ENCODE data around the gene TMEM94. TPM values are rescaled to one million over a fixed set of nuclear protein-coding genes. Genes with fewer than 3 reads are reported as not detected.
A peak's percentile ranks its signal among the peaks of the same experiment; 100 is the strongest.

The TMEM94 gene
- total RNA-seq, 2 experiments from 2014 or later = 81.9 to 84.8 TPM

GRCh38 chr17:75478508-75478907 lies 22.1 kb downstream of the TMEM94 start:
- H3K27ac Mint-ChIP-seq = no peak overlapping the region
- no peak overlapping the region for H3K4me3 Mint-ChIP-seq
- POLR2A ChIA-PET = no interaction called here
- CTCF ChIA-PET = no interaction called here
- H3K9me3 Mint-ChIP-seq (ENCODE audit: insufficient read depth) = no peaks in the 10 kb centered on the region
- no peaks in the 10 kb centered on the region for H3K27me3 Mint-ChIP-seq (ENCODE audit: low read depth)
- DNase-seq = no peak
- peaks cover 4% of the 10 kb centered on the region for H3K4me1 Mint-ChIP-seq (ENCODE audit: low read depth)
- H3K36me3 Mint-ChIP-seq (ENCODE audit: low read depth) = peaks cover 7% of the 10 kb centered on the region
- no peak for ATAC-seq

DNA sequence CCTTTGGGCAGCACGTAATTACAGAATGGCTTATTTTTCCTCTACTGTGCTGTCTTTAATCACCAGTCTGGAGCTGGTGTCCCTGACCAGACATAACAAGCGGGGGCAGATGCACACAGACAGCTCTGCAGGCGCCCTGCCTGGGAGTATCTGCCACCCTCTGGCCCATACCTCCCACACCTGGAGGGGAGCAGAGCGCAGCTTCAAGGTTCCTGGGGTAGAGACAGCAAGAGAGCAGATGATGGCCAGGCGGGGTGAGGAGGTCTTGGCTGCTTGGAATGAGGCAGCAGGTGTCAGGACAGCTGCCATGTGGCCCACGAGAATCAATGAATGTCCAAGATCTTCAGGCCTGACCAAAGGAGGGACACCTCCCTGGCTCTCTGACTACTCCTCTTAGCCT lies 23.8 kb downstream of the TMEM94 start:
- ChIA-PET POLR2A (interaction anchor here (1.5 kb wide), 1 partner anchor 24 kb away, joined by 5 read pairs; the partner anchor contains the start of gene TMEM94), CTCF (no interaction called here)
- peaks cover 5% of the 10 kb centered on the region for H3K4me1 Mint-ChIP-seq (ENCODE audit: low read depth)
- H3K27ac Mint-ChIP-seq = no peak overlapping the region
- peaks cover 9% of the 10 kb centered on the region for H3K36me3 Mint-ChIP-seq (ENCODE audit: low read depth)
- no peaks in the 10 kb centered on the region for H3K9me3 Mint-ChIP-seq (ENCODE audit: insufficient read depth)
- H3K4me3 Mint-ChIP-seq = no peak overlapping the region
- DNase-seq = no peak
- ATAC-seq = no peak
- H3K27me3 Mint-ChIP-seq (ENCODE audit: low read depth) = no peaks in the 10 kb centered on the region

DNA sequence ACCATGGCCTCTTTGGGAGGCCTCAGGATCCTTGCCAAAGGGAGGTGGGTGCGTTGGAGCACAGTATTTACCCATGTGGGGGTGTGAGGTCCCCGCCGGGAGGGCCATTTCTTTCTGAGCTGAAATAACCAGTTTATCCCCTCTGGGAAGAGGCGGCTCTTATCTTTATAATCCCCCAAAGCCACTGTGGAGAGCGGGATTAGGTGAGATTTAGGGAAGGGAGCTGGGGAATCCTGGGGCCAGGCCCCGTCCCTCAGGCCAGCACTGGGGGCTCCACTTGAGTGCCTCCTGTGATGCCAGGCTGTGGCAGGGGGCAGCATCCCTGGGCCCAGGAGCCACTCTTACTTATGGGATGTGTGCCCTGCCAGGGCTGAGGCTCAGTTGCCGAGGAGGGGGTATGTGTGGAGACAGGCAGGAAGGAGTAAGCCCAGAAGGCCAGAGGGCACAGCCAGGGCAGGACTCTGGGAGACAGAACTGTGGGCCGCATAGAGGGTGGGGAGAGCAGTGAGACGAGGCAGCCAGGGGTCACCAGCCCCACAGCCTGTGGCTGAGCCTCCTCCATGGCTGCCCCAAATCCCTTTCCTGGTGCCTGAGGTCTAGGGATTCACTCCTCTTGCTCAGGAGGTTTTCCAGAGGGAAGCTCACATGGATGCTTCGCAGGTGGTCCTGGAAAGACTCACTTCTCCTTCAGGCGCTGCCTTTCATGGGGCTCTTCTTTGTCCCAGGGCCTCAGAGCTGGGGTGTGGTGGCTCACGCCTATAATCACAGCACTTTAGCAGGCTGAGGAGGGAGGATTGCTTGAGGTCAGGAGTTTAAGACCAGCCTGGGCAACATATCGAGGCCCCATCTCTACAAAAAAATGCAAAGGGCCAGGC lies 25.0 kb downstream of the TMEM94 start:
- peaks cover 8% of the 10 kb centered on the region for H3K4me1 Mint-ChIP-seq (ENCODE audit: low read depth)

DNA sequence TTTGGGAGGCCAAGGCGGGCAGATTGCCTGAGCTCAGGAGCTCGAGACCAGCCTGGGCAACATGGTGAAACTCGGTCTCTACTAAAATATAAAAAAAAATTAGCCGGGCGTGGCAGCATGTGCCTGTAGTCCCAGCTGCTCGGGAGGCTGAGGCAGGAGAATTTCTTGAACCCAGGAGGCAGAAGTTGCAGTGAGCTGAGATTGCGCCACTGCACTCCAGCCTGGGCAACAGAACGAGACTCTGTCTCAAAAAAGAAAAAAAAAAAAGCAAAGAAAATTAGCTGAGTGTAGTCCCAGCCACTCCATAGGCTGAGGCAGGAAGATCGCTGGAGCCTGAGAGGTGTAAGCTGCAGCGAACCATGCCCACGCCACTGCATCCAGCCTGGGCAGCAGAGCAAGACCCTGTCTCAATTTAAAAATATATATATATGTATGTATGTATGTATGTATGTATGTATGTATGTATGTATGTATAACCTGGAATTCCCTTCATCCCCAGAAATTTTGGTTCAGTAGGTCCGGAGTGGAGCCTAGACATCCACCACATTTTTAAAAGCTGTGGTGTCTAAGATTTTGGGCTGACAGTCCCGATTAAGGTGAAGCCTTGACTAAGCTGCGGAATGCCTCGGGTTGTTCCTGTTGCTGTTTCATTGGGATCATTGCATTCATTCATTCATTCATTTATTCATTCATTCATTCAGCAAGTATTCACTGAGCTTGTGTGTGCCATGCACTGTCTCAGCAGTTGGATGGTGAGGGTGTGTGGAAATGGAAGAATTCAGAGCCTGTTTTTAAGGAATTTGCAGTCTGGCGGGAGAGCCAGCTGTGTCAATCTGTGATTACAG lies 25.9 kb downstream of the TMEM94 start:
- ChIA-PET CTCF (interaction anchor here (0.9 to 1.1 kb wide), 2 partner anchors 34 to 119 kb away, joined by 3 read pairs; partner anchors contain the start of gene TSEN54), POLR2A (no interaction called here)
- no peaks in the 10 kb centered on the region for H3K27me3 Mint-ChIP-seq (ENCODE audit: low read depth)
- H3K27ac Mint-ChIP-seq = no peak overlapping the region
- no peak overlapping the region for H3K4me3 Mint-ChIP-seq
- DNase-seq (no peak), ATAC-seq (no peak)
- peaks cover 17% of the 10 kb centered on the region for H3K4me1 Mint-ChIP-seq (ENCODE audit: low read depth)
- no peaks in the 10 kb centered on the region for H3K9me3 Mint-ChIP-seq (ENCODE audit: insufficient read depth)
- H3K36me3 Mint-ChIP-seq (ENCODE audit: low read depth) = peaks cover 20% of the 10 kb centered on the region

More for the DNA sequence above, 25.0 kb downstream of the TMEM94 start:
- Mint-ChIP-seq H3K27ac (peak overlapping the region; percentile 12), H3K36me3 (ENCODE audit: low read depth) (peaks cover 13% of the 10 kb centered on the region), H3K27me3 (ENCODE audit: low read depth) (no peaks in the 10 kb centered on the region), H3K9me3 (ENCODE audit: insufficient read depth) (no peaks in the 10 kb centered on the region), H3K4me3 (no peak overlapping the region)
- no peak for DNase-seq
- CTCF ChIA-PET = no interaction called here
- no peak for ATAC-seq
- POLR2A ChIA-PET = interaction anchor here (0.6 to 1.5 kb wide), 2 partner anchors 25 to 102 kb away, joined by 3 to 5 read pairs; partner anchors contain the start of gene TMEM94

GRCh38 chr17:75485688-75486087 lies 29.3 kb downstream of the TMEM94 start:
- Mint-ChIP-seq H3K27me3 (ENCODE audit: low read depth) (no peaks in the 10 kb centered on the region), H3K4me1 (ENCODE audit: low read depth) (peaks cover 31% of the 10 kb centered on the region), H3K36me3 (ENCODE audit: low read depth) (peaks cover 20% of the 10 kb centered on the region), H3K4me3 (no peak overlapping the region), H3K9me3 (ENCODE audit: insufficient read depth) (no peaks in the 10 kb centered on the region), H3K27ac (peak overlapping the region; percentile 98)
- POLR2A ChIA-PET = no interaction called here
- ATAC-seq (no peak), DNase-seq (no peak)
- CTCF ChIA-PET = no interaction called here

DNA sequence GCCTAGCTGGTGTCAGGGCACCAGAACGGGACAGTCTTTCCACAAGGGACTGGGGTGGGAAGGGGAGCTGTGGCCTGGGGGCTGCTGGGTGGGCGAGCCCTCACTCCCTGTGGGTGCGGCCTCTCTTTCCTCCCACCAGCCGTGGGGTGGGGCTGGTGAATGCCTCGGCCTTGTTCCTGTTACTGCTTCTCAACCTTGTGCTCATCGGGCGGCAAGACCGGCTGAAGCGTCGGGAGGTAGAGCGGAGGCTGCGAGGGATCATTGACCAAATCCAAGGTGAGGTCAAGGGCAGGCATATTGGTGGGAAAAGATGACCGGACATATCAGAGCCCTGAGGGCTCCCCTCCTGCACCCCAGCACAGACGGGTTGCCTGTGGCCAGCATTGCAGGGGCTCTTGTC lies 29.7 kb downstream of the TMEM94 start:
- POLR2A ChIA-PET = interaction anchor here (1.3 kb wide), 1 partner anchor 30 kb away, joined by 6 read pairs; the partner anchor contains the start of gene TMEM94
- Mint-ChIP-seq H3K9me3 (ENCODE audit: insufficient read depth) (no peaks in the 10 kb centered on the region), H3K27me3 (ENCODE audit: low read depth) (no peaks in the 10 kb centered on the region), H3K4me3 (no peak overlapping the region), H3K4me1 (ENCODE audit: low read depth) (peaks cover 30% of the 10 kb centered on the region), H3K36me3 (ENCODE audit: low read depth) (peaks cover 20% of the 10 kb centered on the region), H3K27ac (peak overlapping the region; percentile 98)
- ATAC-seq (no peak), DNase-seq (no peak)
- CTCF ChIA-PET = no interaction called here

GRCh38 chr17:75486951-75487350 lies 30.5 kb downstream of the TMEM94 start:
- DNase-seq (no peak), ATAC-seq (no peak)
- POLR2A ChIA-PET = interaction anchor here (0.7 to 1.9 kb wide), 6 partner anchors 12 to 474 kb away, joined by 3 to 13 read pairs (median 6); partner anchors contain the start of genes MRPL58 and TMEM94
- no peaks in the 10 kb centered on the region for H3K9me3 Mint-ChIP-seq (ENCODE audit: insufficient read depth)
- H3K4me1 Mint-ChIP-seq (ENCODE audit: low read depth) = peaks cover 30% of the 10 kb centered on the region
- H3K27me3 Mint-ChIP-seq (ENCODE audit: low read depth) = no peaks in the 10 kb centered on the region
- H3K36me3 Mint-ChIP-seq (ENCODE audit: low read depth) = peaks cover 20% of the 10 kb centered on the region
- H3K4me3 Mint-ChIP-seq = peak overlapping the region; percentile 67
- peak overlapping the region; percentile 98 for H3K27ac Mint-ChIP-seq
- CTCF ChIA-PET = interaction anchor here (1.1 to 1.9 kb wide), 6 partner anchors 11 to 266 kb away, joined by 3 to 16 read pairs (median 4); partner anchors contain the start of genes SMIM5 and TSEN54

GRCh38 chr17:75487351-75488070 lies 31.1 kb downstream of the TMEM94 start:
- H3K36me3 Mint-ChIP-seq (ENCODE audit: low read depth) = peaks cover 21% of the 10 kb centered on the region
- H3K9me3 Mint-ChIP-seq (ENCODE audit: insufficient read depth) = no peaks in the 10 kb centered on the region
- H3K27ac Mint-ChIP-seq = peak overlapping the region; percentile 98
- H3K4me3 Mint-ChIP-seq = peak overlapping the region; percentile 67
- CTCF ChIA-PET = interaction anchor here (0.7 to 1.9 kb wide), 10 partner anchors 10 to 266 kb away, joined by 3 to 16 read pairs (median 4); partner anchors contain the start of genes MIF4GD, MRPS7, SMIM5 and TSEN54
- DNase-seq (peak; percentile 80), ATAC-seq (peak; percentile 89)
- H3K4me1 Mint-ChIP-seq (ENCODE audit: low read depth) = peaks cover 30% of the 10 kb centered on the region
- H3K27me3 Mint-ChIP-seq (ENCODE audit: low read depth) = no peaks in the 10 kb centered on the region
- POLR2A ChIA-PET = interaction anchor here (0.7 to 1.9 kb wide), 9 partner anchors 11 to 475 kb away, joined by 3 to 13 read pairs (median 6); partner anchors contain the start of genes GGA3, MRPL58, MRPS7 and TMEM94

DNA sequence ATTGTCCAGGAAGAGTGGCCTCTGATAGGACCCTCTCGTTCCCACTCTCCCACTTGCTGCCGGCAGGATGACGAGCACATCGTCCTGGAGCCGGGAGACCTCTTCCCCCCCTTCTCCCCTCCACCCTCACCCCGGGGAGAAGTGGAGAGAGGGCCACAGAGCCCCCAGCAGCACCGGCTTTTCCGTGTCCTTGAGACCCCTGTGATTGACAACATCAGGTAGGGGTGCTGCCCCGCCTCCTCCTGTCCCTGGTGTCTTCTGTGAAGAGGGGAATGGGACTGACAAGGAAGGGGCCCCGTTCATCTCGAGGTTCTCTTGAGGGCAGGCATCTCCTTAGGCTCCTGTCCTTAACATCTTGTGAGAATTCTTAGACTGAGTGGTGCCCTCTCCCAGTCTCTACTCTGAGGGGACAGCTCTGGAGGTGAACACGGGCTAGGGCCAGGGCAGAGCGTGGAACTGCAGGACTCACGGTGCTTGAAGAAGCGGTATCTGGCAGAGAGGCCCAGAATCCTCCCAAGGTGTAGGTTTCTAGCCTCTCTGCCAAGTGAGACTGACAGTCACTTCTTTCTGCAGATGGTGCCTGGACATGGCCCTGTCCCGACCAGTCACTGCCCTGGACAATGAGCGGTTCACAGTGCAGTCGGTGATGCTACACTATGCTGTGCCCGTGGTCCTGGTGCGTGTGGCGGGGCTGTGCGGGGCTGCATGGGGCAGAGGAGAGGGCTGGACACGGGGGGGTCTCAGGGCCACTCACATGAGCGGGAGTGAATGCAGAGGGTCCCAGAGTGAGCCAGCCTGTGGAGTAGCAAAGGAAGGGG lies 32.5 kb downstream of the TMEM94 start:
- ChIA-PET CTCF (interaction anchor here (0.5 to 1.8 kb wide), 3 partner anchors 12 to 144 kb away, joined by 3 to 4 read pairs (median 3); partner anchors contain the start of gene SMIM5), POLR2A (interaction anchor here (1.1 to 1.4 kb wide), 2 partner anchors 28 to 228 kb away, joined by 4 to 6 read pairs; partner anchors contain the start of genes GGA3, MRPS7 and TSEN54)

GRCh38 chr17:75489511-75489955 lies 33.1 kb downstream of the TMEM94 start:
- H3K4me3 Mint-ChIP-seq = no peak overlapping the region
- H3K9me3 Mint-ChIP-seq (ENCODE audit: insufficient read depth) = no peaks in the 10 kb centered on the region
- DNase-seq (no peak), ATAC-seq (no peak)
- POLR2A ChIA-PET = interaction anchor here (1.1 kb wide), 1 partner anchor 19 kb away, joined by 3 read pairs; no protein-coding TSS in a partner anchor
- H3K36me3 Mint-ChIP-seq (ENCODE audit: low read depth) = peaks cover 20% of the 10 kb centered on the region
- peaks cover 30% of the 10 kb centered on the region for H3K4me1 Mint-ChIP-seq (ENCODE audit: low read depth)
- CTCF ChIA-PET = interaction anchor here (0.5 kb wide), 1 partner anchor 13 kb away, joined by 3 read pairs; no protein-coding TSS in a partner anchor
- peak overlapping the region; percentile 98 for H3K27ac Mint-ChIP-seq
- H3K27me3 Mint-ChIP-seq (ENCODE audit: low read depth) = no peaks in the 10 kb centered on the region

More for the DNA sequence above, 32.5 kb downstream of the TMEM94 start:
- H3K36me3 Mint-ChIP-seq (ENCODE audit: low read depth) = peaks cover 20% of the 10 kb centered on the region
- ATAC-seq (no peak), DNase-seq (no peak)
- peak overlapping the region; percentile 98 for H3K27ac Mint-ChIP-seq
- H3K4me1 Mint-ChIP-seq (ENCODE audit: low read depth) = peaks cover 30% of the 10 kb centered on the region
- H3K4me3 Mint-ChIP-seq = peak overlapping the region; percentile 38
- no peaks in the 10 kb centered on the region for H3K9me3 Mint-ChIP-seq (ENCODE audit: insufficient read depth)
- H3K27me3 Mint-ChIP-seq (ENCODE audit: low read depth) = no peaks in the 10 kb centered on the region
